ENCODE data around the gene MACF1. TPM values are rescaled to one million over a fixed set of nuclear protein-coding genes. Genes with fewer than 3 reads are reported as not detected.
"Not testable (repeated sequence)": the region's sequence is repeated elsewhere in the genome, so short reads cannot be mapped to it uniquely, and the experiment has no call there.

The MACF1 gene
- total RNA-seq, 1 donor from 2014 or later, result 396 TPM

DNA sequence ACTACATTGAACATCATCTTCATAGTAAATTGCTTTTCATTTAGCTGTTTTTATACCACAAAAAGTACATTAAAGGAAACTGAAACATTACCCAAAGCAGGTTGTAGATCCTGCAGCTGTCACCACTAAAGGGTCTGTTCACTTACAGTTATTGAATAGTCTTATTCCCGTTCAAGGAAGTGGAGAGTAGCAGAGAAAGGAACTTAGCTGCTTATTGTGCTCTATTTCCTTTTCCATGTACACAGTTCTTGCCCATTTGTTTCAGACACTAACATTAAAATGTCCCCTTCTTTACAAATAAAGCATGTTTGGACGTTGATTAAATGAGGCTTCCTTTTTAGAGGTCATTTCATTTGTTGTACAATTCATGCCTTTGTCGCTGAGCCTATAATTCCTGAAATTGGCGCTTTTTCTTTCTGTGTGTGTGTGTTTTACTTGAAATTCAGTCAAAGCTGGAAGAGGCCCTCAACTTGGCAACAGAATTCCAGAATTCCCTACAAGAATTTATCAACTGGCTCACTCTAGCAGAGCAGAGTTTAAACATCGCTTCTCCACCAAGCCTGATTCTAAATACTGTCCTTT lies 242.6 kb downstream of the MACF1 start:
- intact Hi-C loops (cut with micrococcal nuclease), result no loop called here

DNA sequence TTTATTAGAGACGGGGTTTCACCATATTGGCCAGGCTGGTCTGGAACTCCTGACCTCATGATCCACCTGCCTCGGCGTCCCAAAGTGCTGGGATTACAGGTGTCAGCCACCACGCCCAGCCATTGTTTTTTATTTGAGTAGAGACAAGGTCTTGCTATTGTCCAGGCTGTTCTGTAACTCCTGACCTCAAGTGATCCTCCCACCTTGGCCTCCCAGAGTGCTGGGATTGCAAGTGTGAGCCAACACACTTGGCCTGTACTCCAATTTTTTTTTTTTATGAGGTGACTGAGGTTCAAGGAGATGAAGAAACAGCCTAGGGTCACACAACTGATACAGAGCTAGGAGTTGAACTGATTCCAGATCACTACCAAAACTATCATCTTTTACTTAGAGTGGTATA lies 245.5 kb downstream of the MACF1 start:
- intact Hi-C loops (cut with micrococcal nuclease), result not testable (repeated sequence)

DNA sequence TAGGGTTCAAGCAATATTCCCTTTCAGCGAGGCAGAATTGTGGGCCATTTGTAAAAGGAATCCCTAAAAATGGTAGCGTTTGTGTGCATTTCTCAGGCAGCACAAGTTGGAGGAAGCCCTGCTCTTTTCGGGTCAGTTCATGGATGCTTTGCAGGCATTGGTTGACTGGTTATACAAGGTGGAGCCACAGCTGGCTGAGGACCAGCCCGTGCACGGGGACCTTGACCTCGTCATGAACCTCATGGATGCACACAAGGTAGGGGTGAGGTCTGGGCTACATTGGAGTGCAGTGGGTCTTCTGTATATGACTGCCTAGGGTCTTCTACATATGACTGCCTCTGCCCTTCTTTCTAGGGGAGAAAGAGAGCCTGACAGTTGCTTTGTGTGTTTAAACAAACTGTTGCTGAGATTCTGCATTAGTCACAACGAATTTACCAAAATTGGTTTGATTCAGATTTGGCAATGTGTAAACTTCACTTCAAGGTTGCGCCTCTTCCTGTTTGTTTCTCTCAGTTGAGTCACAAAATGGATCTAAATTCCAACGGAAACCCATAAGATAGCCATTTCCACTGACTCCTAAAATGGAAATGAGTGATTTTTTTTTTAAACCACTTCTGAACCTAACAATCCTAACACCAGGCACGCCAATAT lies 246.6 kb downstream of the MACF1 start:
- intact Hi-C loops (cut with micrococcal nuclease), result no loop called here

DNA sequence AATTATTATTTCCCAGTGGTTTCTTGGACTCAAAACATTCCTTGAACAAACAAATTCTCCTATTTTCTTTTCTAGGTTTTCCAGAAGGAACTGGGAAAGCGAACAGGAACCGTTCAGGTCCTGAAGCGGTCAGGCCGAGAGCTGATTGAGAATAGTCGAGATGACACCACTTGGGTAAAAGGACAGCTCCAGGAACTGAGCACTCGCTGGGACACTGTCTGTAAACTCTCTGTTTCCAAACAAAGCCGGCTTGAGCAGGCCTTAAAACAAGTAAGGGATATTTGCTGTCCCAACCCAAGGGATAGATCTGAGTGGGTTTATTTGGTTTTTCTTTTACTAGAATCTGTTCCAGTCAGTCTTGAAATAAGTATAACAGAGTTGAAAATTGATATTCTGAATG lies 247.6 kb downstream of the MACF1 start:
- intact Hi-C loops (cut with micrococcal nuclease), result no loop called here

DNA sequence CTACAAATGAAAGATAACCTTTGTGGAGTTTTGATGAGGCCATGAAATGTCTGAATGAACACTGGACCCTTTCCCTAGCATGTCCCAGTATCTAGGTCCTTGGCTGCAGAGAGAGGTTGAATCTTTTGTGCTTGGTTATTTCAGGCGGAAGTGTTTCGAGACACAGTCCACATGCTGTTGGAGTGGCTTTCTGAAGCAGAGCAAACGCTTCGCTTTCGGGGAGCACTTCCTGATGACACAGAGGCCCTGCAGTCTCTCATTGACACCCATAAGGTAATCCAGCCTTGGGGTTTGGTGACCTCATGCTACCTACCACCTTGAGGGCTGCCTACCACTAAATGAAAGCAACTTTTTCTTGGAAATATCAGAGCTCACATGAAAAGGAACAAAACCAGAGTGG lies 248.0 kb downstream of the MACF1 start:
- intact Hi-C loops (cut with micrococcal nuclease), result no loop called here

DNA sequence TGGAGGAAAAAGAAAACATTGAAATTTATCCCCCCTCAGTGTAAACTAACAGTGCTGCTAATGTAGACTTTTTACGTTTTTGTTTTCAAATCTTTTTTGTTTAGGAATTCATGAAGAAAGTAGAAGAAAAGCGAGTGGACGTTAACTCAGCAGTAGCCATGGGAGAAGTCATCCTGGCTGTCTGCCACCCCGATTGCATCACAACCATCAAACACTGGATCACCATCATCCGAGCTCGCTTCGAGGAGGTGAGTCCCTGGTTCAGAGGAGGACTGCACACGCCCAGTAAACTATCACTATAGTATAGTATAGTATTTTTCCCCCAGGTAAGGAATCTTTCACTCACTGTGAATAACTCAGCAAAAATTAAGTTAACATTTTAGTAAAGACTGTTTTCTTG lies 249.1 kb downstream of the MACF1 start:
- intact Hi-C loops (cut with micrococcal nuclease), result no loop called here

DNA sequence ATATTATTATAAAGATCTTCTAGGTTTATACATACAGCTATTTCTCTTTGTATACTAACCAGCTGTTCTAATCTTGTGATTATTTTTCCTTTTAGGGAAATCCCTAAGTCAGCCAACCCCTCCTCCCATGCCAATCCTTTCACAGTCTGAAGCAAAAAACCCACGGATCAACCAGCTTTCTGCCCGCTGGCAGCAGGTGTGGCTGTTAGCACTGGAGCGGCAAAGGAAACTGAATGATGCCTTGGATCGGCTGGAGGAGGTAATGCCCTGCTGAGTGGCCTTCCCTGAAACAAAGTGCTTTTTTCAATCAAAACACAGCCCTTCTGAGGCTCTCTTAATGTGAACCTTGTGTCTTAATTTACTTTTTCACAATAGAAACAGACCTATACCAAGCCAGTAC lies 254.5 kb downstream of the MACF1 start:
- intact Hi-C loops (cut with micrococcal nuclease), result no loop called here

DNA sequence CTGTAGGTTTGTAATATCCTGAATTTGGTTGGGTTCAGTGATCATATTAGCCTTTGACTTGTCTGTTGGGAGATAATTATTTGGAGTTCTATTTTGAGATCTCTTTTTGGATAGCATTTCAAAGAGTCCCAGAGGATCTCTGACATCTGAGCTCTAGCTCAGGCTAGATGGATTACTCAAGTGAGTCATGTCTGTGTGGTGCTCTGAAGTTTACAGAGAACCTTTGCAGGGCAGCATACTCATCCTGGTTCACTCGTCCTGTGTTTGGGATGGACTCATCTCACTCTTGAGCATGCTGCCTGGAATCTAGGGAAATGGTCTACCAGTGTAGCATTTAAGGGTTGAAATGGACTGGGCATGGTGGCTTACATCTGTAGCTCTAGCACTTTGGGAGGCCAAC lies 257.6 kb downstream of the MACF1 start:
- intact Hi-C loops (cut with micrococcal nuclease), result no loop called here

DNA sequence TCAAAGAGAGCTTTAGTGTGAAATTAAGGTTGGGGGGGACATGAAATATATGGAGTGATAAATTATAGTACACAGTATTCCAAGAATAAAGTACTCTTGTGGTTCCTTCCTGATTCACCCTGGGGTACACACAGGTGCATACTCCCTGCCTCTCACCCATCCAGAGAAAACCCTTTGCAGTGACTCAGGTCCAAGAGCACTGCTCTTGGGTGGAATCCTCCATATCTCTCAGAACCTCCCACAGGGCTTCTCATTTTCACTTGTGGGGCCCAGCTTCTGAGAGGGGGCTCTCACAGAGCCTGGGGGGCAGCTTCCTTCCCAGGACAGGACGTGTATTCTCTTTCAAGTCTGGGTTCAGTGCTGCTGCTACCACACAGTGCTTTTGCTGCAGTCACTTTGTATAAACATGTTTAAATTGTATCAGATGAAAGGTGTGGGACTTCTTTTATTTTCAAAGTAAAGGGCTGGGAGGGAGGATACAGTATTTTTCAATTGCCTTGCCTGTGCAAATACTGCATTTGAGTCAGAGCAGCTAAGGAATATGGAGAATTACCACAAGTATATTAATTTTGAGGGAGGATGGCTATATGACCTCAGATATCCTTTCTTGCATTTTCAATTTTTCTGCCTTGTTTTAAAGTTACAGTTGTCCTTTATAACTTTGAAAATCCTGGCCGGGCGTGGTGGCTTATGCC lies 262.1 kb downstream of the MACF1 start:
- intact Hi-C loops (cut with micrococcal nuclease), result no loop called here

DNA sequence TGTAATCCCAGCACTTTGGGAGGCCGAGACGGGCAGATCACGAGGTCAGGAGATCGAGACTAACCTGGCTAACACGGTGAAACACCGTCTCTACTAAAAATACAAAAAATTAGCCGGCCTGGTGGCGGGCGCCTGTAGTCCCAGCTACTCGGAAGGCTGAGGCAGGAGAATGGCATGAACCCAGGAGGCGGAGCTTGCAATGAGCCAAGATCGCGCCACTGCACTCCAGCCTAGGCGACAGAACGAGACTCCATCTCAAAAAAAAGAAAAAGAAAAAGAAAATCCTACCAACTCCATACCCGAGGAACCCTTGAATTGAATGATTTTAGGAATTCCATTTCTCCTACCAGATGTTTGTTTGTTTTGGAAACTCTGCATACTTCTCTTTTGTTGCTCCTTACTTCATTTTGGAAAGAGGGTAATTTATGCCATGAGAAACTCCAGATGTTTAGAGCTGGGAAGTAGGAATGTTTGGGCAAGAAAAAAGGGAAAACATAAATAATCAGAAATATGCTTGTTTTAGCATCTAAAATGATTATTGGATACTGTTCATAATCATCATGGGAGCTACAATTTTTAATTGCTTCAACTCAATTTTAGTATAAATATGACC lies 262.7 kb downstream of the MACF1 start:
- intact Hi-C loops (cut with micrococcal nuclease), result not testable (repeated sequence)

DNA sequence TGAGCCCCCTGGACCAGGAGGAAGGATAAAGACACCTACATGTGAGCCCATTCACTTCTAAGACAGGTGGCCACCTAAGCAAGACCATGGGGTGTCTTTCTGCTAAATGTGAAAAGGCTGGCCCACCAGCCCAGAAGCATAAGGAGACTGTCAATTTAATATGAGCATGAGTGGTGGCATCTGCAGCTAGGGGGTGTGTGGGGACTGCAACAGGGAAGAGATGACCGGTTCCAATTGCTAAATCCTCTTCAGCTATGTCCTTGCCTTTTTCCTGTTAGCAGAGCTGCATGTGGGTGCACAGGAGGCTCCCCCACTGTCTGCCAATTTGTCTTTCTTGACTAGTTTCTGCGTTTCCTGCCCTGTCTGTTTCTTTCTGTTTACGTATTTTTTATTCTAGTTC lies 264.7 kb downstream of the MACF1 start:
- intact Hi-C loops (cut with micrococcal nuclease), result no loop called here

DNA sequence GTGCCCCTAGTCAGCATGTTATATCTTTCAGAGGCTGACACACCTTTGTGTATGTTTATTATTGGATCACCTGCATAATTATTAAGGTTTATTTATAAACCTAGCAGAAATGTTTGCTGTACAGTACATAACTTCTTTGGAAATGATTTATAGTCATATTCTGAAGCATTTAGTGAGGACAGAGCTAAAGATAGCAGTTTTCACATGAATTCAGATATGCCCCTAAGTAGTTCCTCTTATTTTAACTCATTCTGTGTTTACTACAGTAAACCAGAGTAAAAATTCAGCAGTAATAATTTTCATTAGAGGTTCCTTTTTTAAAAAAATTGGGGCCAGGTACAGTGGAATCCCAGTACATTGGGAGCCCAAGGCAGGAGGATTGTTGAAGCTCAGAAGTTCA lies 265.5 kb downstream of the MACF1 start:
- intact Hi-C loops (cut with micrococcal nuclease), result no loop called here

DNA sequence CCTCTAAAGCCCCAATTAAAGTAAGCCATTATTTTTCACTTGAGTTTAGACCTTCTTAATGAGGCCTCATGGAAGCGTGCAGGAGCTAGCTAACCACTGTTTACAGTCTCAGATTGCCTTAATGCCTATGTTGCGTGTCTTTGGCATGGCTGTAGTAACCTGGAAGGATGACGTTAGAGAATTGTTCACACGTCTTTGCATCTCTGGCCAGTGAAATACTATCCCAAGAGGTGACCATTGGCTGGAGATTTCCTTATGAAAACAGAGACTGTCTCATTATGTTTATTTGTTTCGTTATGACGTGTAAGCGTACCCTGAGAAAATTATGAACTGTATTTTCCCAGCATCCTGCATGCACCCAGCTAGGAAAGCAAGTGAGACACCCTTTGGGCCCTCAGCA lies 268.3 kb downstream of the MACF1 start:
- intact Hi-C loops (cut with micrococcal nuclease), result no loop called here

DNA sequence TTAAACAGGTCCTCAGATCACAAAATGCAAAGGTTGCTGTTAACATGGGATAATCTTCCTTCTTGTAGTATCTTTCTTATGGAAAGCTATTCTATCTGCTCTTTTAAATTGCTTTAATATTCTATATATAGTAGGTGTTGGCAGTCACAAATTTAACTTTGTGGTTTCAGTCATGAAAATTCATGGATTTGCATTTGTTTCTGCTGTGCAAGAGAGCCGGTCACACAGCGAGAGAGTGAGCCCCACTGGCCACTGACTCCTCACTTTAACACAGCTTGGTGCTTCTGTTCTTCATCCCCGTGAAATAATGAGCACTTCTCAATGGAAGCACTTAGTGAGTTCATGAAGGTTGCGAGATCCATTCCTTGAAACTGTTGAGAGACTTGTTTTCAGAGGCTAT lies 268.8 kb downstream of the MACF1 start:
- intact Hi-C loops (cut with micrococcal nuclease), result no loop called here

DNA sequence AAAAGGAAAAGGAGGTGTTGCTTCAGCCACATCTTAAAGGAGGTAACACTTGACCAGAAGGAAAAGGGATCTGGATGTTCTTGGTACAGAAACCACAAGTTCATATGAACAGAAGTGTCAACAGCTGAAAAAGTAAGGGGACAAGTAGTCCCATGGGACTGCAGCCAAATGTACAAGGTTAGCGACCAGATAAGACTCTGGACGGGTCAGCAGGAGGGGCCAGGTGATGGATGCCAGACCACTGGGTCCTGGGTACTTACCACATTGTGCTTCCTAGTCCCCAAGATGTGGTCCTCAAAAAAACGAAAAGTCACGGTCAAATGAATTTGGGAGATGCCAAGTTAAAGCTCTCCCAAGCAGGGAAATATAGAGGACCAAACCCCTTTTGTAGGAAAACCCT lies 270.3 kb downstream of the MACF1 start:
- intact Hi-C loops (cut with micrococcal nuclease), result no loop called here

DNA sequence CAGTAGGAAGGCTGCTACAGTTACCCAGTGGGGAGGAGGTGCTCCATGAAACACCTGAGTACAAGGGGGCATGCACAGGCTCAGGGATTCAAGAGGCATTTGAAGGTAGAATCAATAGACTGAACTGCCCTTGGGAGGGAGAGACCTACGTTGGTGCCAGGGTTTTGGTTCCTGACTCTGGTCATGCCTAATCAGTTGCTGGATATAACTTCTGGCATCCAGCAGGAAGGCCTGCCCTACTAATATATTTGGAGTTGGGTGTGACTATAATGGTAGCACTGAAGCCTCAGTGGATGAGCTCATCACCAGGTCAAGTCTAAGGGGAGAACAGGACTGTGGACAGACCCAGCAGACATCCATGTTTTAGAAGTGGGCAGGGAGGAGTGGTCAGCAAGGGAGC lies 271.1 kb downstream of the MACF1 start:
- intact Hi-C loops (cut with micrococcal nuclease), result not testable (repeated sequence)

DNA sequence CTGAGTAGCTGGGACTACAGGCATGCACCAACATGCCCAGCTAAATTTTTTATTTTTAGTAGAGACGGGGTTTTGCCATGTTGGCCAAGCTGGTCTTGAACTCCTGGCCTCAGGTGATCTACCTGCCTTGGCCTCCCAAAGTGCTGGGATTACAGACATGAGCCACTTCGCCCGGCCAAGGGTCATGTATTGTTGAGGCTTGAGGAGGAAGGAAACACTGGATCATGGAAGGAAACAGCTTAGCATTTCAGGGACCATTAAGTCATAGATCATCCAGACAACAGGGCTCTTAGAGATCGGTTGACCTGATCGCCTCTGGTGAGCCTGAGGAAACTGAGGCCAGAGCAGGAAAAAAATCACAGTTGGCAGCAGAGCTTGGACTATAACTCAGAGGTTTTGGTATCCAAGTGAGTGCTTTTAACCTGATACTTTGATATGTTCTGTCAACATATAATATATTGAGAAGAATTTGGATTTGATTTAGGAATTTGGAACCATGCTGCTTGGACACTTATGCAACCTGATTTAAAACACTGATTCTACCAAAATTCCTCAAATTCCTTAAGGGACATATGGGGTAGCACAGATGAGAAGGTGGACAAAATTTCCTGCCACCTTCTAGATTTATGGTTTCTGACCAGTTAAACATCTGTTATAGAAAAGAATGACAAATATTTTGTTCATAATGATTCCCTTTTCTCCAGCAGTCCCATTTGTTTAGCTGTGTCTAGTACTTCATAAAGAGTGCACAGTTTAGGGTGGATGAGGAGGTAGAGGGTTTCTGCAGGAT lies 273.8 kb downstream of the MACF1 start:
- intact Hi-C loops (cut with micrococcal nuclease), result no loop called here

DNA sequence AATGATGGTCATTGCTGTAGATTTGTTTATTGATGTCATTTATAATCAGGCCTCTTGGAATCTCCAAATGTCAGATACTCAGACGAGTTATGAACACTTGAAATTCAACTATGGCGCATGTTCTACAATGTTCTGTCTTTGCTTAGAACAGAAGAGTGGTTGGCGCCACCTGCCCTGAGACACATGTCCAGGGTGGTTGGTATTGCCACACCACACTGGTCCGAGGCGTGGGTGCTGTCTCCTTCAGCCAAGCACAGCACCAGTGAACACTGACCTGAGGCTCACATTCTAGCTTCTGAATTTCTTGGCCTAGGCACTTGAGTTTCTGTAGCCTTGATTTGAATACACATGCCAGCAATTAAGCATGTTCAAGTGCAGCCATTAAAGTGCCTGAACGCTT lies 276.8 kb downstream of the MACF1 start:
- intact Hi-C loops (cut with micrococcal nuclease), result no loop called here

DNA sequence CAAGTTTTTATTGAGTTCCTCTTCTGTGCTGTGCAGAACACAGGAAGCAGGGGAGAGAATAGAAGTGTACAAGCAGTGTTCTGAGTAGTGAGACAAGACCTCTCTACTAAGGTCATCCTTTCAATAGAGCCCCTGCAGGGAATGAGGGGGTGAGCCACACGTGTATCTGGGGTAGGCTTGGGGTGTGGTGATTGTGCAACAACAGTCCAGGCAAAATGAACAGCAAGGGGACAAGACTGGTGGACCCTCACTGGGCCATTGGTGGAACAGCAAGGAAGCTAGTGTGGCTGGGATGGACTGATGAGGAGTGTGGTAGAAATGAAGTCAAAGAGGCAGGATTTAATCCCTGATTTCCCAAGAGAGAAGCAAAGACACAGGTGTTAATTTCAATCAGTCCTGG lies 278.8 kb downstream of the MACF1 start:
- intact Hi-C loops (cut with micrococcal nuclease), result no loop called here

DNA sequence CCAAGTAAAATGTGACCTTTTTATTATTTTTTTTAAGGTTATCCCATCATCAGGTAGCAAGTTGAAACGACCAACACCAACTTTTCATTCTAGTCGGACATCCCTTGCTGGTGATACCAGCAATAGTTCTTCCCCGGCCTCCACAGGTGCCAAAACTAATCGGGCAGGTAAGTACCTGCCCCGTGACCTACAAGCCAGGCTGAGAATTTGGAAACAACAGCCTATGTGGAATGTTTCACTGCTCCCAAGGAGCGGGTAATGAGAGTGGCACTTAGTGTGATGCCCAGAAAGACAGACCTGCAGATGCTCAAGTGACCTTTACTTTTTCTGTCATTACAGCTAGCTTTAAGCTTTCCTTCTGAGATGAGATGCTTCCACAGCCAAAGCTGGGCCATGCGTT lies 280.1 kb downstream of the MACF1 start:
- intact Hi-C loops (cut with micrococcal nuclease), result no loop called here

DNA sequence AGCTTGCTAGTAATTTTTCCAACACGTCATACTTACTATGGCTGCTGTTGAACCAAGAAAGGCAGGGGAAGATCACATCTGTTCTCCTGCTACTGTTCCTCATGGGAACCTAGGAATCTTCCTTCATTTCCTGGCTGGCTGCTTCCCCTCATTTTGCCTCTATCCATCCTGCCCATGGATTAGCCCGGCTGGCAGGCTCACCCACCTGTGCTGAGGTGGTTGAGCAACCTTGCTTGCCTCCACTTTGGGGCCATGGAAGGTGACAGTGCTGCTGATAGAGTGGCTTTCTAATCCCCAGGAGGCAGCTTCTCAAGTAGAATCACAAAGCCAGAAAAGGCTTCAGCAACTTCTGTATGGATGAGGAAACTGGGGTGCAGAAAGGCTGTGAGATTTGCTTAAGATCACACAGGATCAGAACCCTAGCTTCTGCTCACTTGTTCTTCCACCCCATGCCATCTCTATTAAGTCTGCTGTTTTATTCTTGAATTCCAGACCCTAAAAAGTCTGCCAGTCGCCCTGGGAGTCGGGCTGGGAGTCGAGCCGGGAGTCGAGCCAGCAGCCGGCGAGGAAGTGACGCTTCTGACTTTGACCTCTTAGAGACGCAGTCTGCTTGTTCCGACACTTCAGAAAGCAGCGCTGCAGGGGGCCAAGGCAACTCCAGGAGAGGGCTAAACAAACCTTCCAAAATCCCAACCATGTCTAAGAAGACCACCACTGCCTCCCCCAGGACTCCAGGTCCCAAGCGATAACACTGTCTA lies 280.7 kb downstream of the MACF1 start:
- intact Hi-C loops (cut with micrococcal nuclease), result no loop called here

Data from T-helper 2 cell treated with Interferon-gamma antibody and Interleukin-4, amounts not matched to agents 100 ng/mL and 5 ng/mL, for 36 hours (primary cell).